ENCODE data around the gene LFNG. TPM values are rescaled to one million over a fixed set of nuclear protein-coding genes. Genes with fewer than 3 reads are reported as not detected.

The LFNG gene
- total RNA-seq, 2 donors from 2014 or later = 61.4 to 105 TPM

- Histone ChIP-seq H3K36me3 (no peaks in the 10 kb centered on the region), H3K4me3 (no peak overlapping the region), H3K27ac (no peak overlapping the region), H3K4me1 (peaks cover 16% of the 10 kb centered on the region), H3K9ac (ENCODE audit: low read depth in 2 of 2, low read length in 2 of 2) (no peak overlapping the region), H3K9me3 (no peaks in the 10 kb centered on the region), H3K27me3 (no peaks in the 10 kb centered on the region)
- DNase-seq = peak; percentile 48
- intact Hi-C loops (cut with DNase I) = no loop called here
- TF ChIP-seq CTCF (IDR thresholded peaks at IDR 0.05) = no peak
These were observed 26.1 kb upstream of the LFNG start for GRCh38 chr7:2493205-2494164.

- Histone ChIP-seq H3K9ac (ENCODE audit: low read depth in 2 of 2, low read length in 2 of 2) (no peak overlapping the region), H3K27me3 (no peaks in the 10 kb centered on the region), H3K27ac (no peak overlapping the region), H3K4me1 (peaks cover 16% of the 10 kb centered on the region), H3K9me3 (no peaks in the 10 kb centered on the region), H3K4me3 (no peak overlapping the region), H3K36me3 (no peaks in the 10 kb centered on the region)
- no peak for TF ChIP-seq CTCF (IDR thresholded peaks at IDR 0.05)
- intact Hi-C loops (cut with DNase I) = no loop called here
- no peak for DNase-seq
These were observed 25.1 kb upstream of the LFNG start for GRCh38 chr7:2494191-2495130.

GRCh38 chr7:2495418-2496299, 23.9 kb upstream of the LFNG start:
- Histone ChIP-seq H3K4me3 (no peak overlapping the region), H3K9me3 (no peaks in the 10 kb centered on the region), H3K9ac (ENCODE audit: low read depth in 2 of 2, low read length in 2 of 2) (no peak overlapping the region), H3K36me3 (no peaks in the 10 kb centered on the region), H3K27me3 (no peaks in the 10 kb centered on the region), H3K4me1 (peaks cover 16% of the 10 kb centered on the region), H3K27ac (no peak overlapping the region)
- no peak for DNase-seq
- TF ChIP-seq CTCF (IDR thresholded peaks at IDR 0.05) = no peak
- intact Hi-C loops (cut with DNase I) = no loop called here

- no peaks in the 10 kb centered on the region for H3K27me3 ChIP-seq
- DNase-seq = no peak
- H3K4me1 ChIP-seq = peaks cover 16% of the 10 kb centered on the region
- no peak overlapping the region for H3K9ac ChIP-seq (ENCODE audit: low read depth in 2 of 2, low read length in 2 of 2)
- no peak overlapping the region for H3K4me3 ChIP-seq
- no peak overlapping the region for H3K27ac ChIP-seq
- no peaks in the 10 kb centered on the region for H3K9me3 ChIP-seq
- TF ChIP-seq CTCF (IDR thresholded peaks at IDR 0.05) = no peak
- intact Hi-C loops (cut with DNase I) = no loop called here
- H3K36me3 ChIP-seq = no peaks in the 10 kb centered on the region
These were observed 23.2 kb upstream of the LFNG start for GRCh38 chr7:2496375-2496774.

GRCh38 chr7:2497065-2497464, 22.5 kb upstream of the LFNG start:
- intact Hi-C loops (cut with DNase I) = no loop called here
- no peak for DNase-seq
- H3K9me3 ChIP-seq = no peaks in the 10 kb centered on the region
- no peak overlapping the region for H3K9ac ChIP-seq (ENCODE audit: low read depth in 2 of 2, low read length in 2 of 2)
- H3K4me3 ChIP-seq = no peak overlapping the region
- H3K36me3 ChIP-seq = no peaks in the 10 kb centered on the region
- H3K4me1 ChIP-seq = peaks cover 16% of the 10 kb centered on the region
- H3K27me3 ChIP-seq = no peaks in the 10 kb centered on the region
- no peak overlapping the region for H3K27ac ChIP-seq
- TF ChIP-seq CTCF (IDR thresholded peaks at IDR 0.05) = no peak
